Measurements from ENCODE around the gene DAPK1.

The DAPK1 gene

DNA sequence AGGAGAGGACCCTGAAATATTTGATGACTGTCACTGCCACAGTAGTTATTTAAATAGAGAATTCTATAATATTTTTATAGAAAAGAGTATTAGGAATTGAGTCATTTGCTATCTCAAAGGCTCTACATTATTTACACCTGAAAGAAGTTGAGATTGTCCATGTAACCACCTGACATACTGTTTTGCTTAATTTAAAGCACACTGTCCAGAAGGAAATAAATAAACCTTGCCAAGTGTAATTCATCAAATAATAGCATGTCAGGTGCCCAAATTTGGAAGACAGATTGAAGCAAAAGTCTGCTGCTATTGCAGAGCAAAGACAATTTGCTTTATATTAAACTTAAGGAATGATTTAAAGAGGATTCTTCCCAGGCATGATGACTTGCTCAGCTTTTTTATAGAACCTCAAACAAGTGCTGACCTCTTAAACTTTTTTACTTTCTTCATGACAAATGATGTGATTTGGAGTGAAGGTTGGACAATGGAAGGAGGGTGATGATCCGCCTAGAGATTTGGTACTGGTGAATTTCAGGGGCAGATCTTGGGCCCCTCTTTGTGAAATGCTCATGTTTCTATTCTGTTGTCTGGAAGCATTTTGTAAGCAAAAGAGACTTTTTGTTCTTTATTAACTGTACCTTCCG is 65.0 kb downstream of the DAPK1 start:
- no peak for DNase-seq
- no peaks in the 10 kb centered on the region for H3K9me3 ChIP-seq (ENCODE audit: severe bottlenecking)
- TF ChIP-seq CTCF (IDR thresholded peaks at IDR 0.05; ENCODE audit: low read depth, low read length), result no peak
- H3K36me3 ChIP-seq, result no peaks in the 10 kb centered on the region; the same call in 1 of the 2 replicates
- H3K4me3 ChIP-seq (ENCODE audit: low read depth, low read length), result no peak overlapping the region
- H3K27me3 ChIP-seq (ENCODE audit: insufficient read depth, low read depth, severe bottlenecking), result no peaks in the 10 kb centered on the region
- no peak overlapping the region for H3K27ac ChIP-seq

DNA sequence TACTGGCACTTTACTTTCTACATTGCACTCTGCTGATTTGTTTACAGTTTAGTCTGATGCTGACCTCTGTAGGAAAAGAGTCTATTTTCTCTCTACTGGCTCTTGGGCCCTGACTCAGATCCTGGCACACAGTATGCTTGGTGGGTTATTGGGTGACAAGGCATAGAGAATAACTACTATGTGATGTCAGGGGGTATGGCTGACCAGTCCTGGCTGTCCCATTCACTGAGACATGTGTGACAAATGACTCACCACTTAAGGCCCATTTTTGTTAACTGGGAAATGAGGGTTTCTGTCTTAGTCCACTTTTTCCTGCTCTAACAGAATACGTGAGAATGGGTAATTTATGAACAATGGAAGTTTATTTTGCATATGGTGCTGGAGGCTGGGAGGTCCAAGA is 66.4 kb downstream of the DAPK1 start:
- Histone ChIP-seq H3K27me3 (ENCODE audit: insufficient read depth, low read depth, severe bottlenecking) (no peaks in the 10 kb centered on the region), H3K36me3 (no peaks in the 10 kb centered on the region; the same call in 1 of the 2 replicates), H3K9me3 (ENCODE audit: severe bottlenecking) (no peaks in the 10 kb centered on the region), H3K4me3 (ENCODE audit: low read depth, low read length) (no peak overlapping the region), H3K27ac (peak overlapping the region; percentile 14; the same call in 1 of the 2 replicates)
- no peak for DNase-seq
- no peak for TF ChIP-seq CTCF (IDR thresholded peaks at IDR 0.05; ENCODE audit: low read depth, low read length)

- DNase-seq, result no peak
- Histone ChIP-seq H3K36me3 (no peaks in the 10 kb centered on the region; the same call in 1 of the 2 replicates), H3K27me3 (ENCODE audit: insufficient read depth, low read depth, severe bottlenecking) (no peaks in the 10 kb centered on the region), H3K4me3 (ENCODE audit: low read depth, low read length) (no peak overlapping the region), H3K9me3 (ENCODE audit: severe bottlenecking) (no peaks in the 10 kb centered on the region), H3K27ac (peak overlapping the region; percentile 40; the same call in 1 of the 2 replicates)
- TF ChIP-seq CTCF (IDR thresholded peaks at IDR 0.05; ENCODE audit: low read depth, low read length), result no peak
Measured at GRCh38 chr9:87564791-87565241, 67.1 kb downstream of the DAPK1 start.

GRCh38 chr9:87567001-87567400 is 69.3 kb downstream of the DAPK1 start:
- H3K27ac ChIP-seq, result peak overlapping the region; percentile 60
- DNase-seq, result peak; percentile 49
- H3K27me3 ChIP-seq (ENCODE audit: insufficient read depth, low read depth, severe bottlenecking), result no peaks in the 10 kb centered on the region
- TF ChIP-seq CTCF (IDR thresholded peaks at IDR 0.05; ENCODE audit: low read depth, low read length), result no peak
- no peaks in the 10 kb centered on the region for H3K9me3 ChIP-seq (ENCODE audit: severe bottlenecking)
- no peaks in the 10 kb centered on the region; the same call in 1 of the 2 replicates for H3K36me3 ChIP-seq
- no peak overlapping the region for H3K4me3 ChIP-seq (ENCODE audit: low read depth, low read length)

GRCh38 chr9:87567571-87567970 is 69.9 kb downstream of the DAPK1 start:
- no peaks in the 10 kb centered on the region; the same call in 1 of the 2 replicates for H3K36me3 ChIP-seq
- DNase-seq, result no peak
- no peak for TF ChIP-seq CTCF (IDR thresholded peaks at IDR 0.05; ENCODE audit: low read depth, low read length)

DNA sequence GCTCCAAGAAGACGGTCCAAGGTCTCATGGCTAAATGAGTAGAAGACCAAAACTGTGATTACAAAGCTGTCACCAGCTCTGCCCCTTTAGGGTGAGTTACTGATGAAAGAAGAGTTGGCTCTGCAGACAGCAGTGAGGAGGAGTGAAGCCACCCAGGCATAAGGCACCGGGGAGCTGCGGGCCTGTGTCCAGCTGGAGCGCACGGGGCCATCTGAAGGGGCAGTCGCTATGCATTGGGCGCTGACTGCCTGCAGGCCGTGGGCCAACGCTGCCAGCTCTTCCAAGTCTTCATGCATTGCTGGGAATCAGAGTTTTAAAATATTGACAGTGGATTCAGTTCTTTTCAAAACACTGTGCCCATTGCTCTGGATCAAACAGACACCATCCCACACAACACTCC is 70.3 kb downstream of the DAPK1 start:
- no peaks in the 10 kb centered on the region for H3K27me3 ChIP-seq (ENCODE audit: insufficient read depth, low read depth, severe bottlenecking)
- H3K27ac ChIP-seq, result peak overlapping the region; percentile 60

More at GRCh38 chr9:87567571-87567970, 69.9 kb downstream of the DAPK1 start:
- no peaks in the 10 kb centered on the region for H3K27me3 ChIP-seq (ENCODE audit: insufficient read depth, low read depth, severe bottlenecking)
- H3K27ac ChIP-seq, result peak overlapping the region; percentile 60
- H3K4me3 ChIP-seq (ENCODE audit: low read depth, low read length), result no peak overlapping the region
- H3K9me3 ChIP-seq (ENCODE audit: severe bottlenecking), result no peaks in the 10 kb centered on the region

More for the DNA sequence above, 70.3 kb downstream of the DAPK1 start:
- H3K36me3 ChIP-seq, result no peaks in the 10 kb centered on the region; the same call in 1 of the 2 replicates
- no peaks in the 10 kb centered on the region for H3K9me3 ChIP-seq (ENCODE audit: severe bottlenecking)
- H3K4me3 ChIP-seq (ENCODE audit: low read depth, low read length), result no peak overlapping the region
- no peak for DNase-seq
- no peak for TF ChIP-seq CTCF (IDR thresholded peaks at IDR 0.05; ENCODE audit: low read depth, low read length)
